GM19438 (cell line): ENCODE results near the gene B3GNT8.
"Not testable (repeated sequence)": the region's sequence is repeated elsewhere in the genome, so short reads cannot be mapped to it uniquely, and the experiment has no call there.

Experiments used
- ATAC-seq: cut with Tn5 transposase; IDR thresholded peaks from one replicate; pipeline ENCODE4 v1.9.1; 2021; ENCODE audit warnings: low read depth; ENCODE audit not compliant: unreplicated experiment

The B3GNT8 gene

DNA sequence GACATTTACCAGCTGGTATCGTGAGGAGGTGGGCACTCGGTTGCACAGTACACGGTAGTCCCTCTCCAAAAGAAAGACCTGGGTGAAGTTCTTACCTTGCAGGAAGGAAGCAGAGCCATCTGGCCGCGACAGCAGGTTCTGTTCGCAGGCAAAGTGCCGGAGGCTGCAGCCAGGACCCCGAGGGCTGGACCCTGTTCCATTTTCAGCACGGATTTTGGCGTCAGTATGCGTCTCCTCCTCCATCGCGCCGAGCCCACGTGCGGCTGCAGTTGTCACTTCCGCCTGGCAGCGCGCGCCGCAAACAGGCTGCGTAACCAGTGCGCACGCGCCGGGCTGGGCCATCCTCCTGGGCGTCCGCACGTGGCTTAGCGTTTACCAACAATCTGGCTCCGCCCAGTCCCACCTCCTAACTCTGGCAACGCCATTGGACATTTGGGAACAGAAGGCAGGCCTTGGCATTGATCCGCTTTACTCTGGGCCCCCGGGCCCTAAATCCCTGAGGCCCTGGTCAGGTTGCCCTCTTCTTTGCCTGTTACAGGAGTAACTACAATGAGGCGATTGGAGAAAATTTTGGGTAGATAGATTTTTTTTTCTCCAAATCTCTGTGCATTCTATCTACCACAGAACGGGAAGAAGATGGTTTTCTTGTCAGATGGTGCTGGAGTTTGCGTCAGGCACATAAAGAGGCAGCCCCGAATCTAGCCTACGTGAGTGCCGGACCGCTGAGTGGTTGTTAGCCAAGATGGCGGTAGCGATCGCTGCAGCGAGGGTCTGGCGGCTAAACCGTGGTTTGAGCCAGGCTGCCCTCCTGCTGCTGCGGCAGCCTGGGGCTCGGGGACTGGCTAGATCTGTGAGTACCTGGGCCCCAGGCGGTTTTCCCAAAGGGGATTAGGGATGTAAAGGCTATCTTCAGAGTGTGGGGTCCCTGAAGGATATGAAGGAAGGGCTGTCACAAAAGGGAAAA, 29.8 kb downstream of the B3GNT8 start, which contains the start of the genes BCKDHA and EXOSC5:
BCKDHA (plus strand) TSS at position 733 of the 964 bp plus-strand sequence; CDS start at position 743, 10 bp downstream.
EXOSC5 (minus strand) TSS at position 274 of the 964 bp plus-strand sequence; CDS start at position 243, 31 bp downstream.
- ATAC-seq, result peak; percentile 82

DNA sequence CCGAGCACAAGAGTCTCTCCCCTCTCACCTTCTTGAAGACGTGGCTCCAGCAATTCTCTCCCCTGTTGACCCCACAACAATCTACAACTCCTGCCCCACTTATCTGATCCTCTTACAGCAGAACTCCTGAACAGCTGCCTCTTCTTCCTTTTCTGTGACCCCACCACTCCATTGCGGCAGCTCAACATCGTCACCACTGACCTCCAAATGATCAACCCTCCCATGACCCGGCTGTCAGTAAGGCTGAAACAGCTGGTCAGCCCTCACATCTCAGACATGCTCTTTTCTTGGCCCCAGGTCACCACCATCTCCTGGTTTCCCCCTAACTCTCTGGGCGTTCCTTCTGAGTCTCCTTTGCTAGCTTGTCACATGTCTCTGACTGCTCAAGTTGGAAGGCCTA, 31.8 kb downstream of the B3GNT8 start:
- no peak for ATAC-seq

DNA sequence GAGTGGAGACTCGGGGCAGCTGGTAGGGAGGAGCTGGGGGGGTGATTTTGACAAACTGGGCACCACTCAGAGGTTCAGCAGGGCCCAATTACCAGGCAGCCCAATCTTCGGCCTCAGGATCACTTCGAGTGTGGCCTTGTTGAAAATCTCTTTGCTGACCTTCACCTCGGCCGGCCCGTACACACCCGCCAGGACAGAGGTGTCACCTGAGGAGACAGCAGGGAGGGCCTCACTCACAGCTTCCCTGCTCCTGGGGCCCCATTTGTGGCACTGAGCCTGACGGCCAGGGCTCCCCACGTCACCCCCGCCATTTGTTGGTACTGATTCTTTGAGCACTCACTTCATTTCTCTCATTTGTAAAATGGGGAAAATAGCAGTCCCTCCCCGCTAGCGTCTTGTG, 34.4 kb downstream of the B3GNT8 start:
- ATAC-seq, result no peak

DNA sequence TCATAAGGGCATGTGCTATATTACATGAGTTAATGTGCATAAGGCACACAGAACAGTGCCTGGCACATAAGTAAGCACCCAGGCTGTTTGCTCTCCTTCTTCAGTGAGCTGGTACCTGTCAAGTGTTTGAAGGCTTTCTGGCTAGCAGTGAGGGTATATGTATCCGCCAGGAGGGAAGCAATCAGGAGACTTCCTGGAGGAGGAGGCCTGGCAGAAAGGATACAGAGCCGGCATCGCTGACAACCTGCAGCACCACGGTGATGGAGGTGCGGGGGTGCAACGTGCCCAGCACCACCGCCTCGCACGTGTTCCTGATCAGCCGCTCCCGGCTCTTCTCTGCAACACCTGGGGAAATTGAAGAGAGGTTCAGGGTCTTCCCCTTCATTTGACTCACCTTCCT, 35.6 kb downstream of the B3GNT8 start:
- ATAC-seq, result no peak

DNA sequence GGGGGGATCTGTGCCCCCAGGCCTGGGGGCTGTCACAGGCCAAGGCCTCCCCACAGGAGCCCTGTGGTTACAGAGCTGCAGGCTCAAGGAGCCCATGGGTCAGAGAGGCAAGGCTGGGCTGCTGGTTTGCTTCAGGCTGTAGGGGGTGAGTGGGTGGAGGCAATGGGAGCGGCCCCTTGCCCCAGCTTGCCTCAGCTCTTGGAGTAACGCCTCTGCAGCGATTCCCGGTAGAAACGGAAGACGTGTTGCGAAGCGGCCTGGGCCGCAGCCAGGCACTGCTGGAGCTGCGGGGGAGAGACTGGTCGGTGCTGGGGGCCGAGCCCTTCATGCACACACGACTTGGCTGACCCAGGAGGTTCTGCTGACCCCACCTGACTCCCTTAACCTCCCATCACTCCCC, 40.7 kb downstream of the B3GNT8 start:
- ATAC-seq, result no peak

DNA sequence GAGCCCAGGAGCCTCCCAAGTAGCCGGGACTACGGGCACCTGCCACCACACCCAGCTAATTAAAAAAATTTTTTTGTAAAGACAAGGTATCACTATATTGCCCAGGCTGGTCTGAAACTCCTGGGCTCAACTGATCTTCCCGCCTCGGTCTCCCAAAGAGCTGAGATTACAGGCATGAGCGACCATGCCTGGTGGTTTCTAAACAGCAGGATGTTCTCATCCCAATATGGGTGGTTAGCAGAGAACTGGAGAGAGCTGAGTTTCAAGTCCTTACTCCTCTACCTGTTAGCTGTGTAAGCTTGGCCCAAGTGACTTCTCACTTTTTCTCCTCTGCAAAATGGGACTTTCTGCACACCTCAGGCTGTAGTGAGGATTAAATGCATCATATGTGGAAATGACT, 42.8 kb downstream of the B3GNT8 start:
- ATAC-seq, result no peak

DNA sequence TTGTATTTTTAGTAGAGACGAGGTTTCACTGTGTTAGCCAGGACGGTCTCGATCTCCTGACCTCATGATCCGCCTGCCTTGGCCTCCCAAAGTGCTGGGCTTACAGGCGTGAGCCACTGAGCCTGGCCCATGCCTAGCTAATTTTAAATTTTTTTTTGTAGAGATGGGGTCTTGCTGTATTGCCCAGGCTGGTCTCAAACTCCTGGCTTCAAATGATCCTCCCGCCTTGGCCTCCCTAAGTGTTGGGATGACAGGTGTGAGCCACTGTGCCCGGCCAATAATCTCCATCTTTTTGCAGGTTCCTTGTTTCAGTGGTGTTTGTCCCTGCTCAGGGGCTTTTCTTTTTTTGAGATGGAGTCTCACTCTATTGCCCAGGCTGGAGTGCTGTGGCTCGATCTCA, 45.6 kb downstream of the B3GNT8 start:
- not testable (repeated sequence) for ATAC-seq

DNA sequence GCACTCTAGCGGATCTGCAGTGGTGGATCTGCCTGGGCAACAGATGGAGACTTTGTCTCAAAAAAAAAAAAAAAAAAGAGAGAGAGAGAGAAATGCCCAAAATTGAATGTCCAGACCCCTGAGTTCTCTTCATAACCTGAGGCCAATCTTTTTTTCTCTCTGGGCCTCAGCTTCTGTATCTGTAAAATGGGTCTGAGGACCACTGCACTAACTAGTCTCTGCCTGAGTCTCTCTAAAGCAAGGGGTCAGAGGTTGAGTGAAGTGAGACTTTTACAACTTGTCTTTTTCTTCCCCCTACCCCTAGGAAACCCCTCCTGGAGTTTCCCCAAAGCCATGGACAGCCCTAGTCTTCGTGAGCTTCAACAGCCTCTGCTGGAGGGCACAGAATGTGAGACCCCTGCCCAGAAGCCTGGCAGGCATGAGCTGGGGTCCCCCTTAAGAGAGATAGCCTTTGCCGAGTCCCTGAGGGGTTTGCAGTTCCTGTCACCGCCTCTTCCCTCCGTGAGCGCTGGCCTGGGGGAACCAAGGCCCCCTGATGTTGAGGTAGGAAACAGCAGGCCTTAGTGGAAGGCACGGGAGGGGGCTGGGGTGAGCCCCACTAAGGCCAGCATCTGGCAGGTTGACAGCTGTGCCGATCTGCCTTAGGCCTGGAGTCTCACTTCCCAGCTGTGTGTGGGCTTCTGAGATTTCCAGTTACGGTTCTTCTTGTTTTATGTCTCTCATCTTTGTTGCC, 49.0 kb downstream of the B3GNT8 start:
- peak; percentile 85 for ATAC-seq

DNA sequence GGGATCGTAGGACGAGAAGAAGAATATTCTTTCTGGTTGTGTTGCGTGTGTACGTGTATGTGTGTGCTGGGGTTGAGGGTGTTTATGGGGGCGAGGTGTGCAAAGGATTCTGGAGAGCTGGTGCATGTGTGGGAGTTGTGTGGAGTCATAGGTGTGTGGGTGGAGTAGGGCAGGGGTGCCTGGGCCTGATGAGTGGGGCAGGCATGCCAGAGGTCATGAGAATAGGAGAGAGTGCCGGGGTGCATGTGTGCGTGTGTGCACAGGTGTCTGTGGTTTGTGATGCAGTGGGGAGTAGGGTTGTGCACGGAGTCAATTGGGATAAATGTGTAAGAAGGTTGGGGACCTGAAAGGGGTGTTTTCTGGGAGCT, 50.2 kb downstream of the B3GNT8 start:
- no peak for ATAC-seq

DNA sequence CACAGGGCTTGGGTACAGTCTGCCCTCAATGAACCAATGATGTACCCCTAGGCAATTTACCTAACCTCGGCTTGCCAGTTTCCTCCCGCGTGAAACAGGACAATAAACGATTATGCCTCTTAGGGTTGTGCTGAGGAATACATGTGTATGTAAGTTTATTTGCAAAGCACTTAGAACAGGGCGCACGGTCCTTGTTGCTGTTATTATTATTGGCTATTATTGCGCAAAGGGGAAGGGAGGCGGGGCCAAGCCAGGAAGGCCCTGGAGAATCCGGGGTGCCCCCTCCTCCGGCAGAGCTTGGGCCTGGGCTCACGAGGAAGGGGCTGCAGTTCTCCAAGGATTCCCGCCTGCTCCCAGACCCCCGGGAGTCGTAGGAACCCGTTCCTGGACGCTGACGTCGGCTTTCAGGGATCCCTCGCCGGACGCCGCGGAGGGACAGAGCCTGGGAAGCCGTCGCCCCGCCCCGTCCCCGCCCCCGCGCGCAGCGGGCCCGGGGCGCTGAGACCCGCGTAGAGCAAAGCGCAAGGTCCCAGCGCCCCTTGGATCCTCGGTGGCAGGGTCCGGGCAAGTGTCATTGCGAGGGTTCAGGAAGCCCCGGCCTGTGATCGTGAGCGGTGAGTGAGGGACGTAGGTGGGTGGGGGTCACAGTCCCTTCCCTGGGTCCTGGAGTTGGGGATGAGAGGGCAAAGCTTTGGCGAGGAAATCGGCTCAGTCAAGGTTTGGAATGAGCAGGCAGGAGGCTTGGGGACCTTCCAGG, 50.8 kb downstream of the B3GNT8 start, which contains the start of gene TMEM91:
TMEM91 (plus strand) TSS at position 293 of the 757 bp plus-strand sequence. CDS start 1,777 bp downstream, outside the sequence.
- no peak for ATAC-seq
